GM08714 (cell line): Measurements from ENCODE around the gene GPR180.
"Not testable (repeated sequence)": the region's sequence is repeated elsewhere in the genome, so short reads cannot be mapped to it uniquely, and the experiment has no call there.

Experiments used
- H3K4me3 ChIP-seq: fragments of 200-500 bp; sonication (Bioruptor generic); 2 replicates; pipeline ENCODE4 v1.5.1; 2014; ENCODE audit warnings: mild to moderate bottlenecking, low read length, inconsistent platforms
- ZNF274 ChIP-seq: IDR thresholded peaks from 2 replicates; pipeline ENCODE4 v1.6.1; 2012; ENCODE audit warnings: mild to moderate bottlenecking, low read depth, low read length

GPR180 gene

DNA sequence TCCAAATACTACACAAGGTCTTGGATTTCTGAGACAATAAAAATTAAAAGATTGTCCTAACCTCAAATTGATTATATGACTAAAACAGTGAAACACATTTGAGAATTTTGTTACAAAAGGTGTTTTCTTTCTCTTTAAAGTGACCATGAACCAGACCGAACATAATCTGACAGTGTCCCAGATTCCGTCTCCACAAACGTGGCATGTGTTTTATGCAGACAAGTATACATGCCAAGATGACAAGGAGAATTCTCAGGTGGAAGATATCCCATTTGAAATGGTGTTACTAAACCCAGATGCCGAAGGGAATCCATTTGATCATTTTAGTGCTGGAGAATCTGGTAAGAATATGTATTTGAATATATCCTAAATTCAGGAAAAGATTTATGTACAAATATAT is 10.4 kb downstream of the GPR180 start:
- no peak for TF ChIP-seq ZNF274
- H3K4me3 ChIP-seq = no peak overlapping the region

DNA sequence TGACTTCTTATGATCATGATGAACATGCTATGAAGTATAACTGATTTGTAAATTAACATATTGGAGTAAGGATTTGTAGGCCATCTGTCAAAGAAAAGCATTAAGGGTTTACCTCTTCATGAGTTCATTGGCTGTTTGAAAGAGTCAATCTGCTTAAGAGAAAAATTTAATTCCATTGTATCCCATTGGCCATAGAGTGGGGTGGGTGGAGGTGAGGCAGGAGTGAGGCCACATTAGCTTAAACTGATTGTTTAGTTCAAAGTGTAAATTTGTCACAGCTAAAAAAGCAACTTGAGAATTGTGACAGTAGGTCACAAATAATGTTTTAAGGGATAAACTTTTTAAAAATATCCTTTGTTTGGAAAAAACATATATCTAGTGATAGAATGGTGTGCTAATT is 11.4 kb downstream of the GPR180 start:
- TF ChIP-seq ZNF274 = no peak

GRCh38 chr13:94617389-94618000 is 15.8 kb downstream of the GPR180 start:
- no peak overlapping the region for H3K4me3 ChIP-seq
- TF ChIP-seq ZNF274 = no peak

More for the DNA sequence above, 11.4 kb downstream of the GPR180 start:
- H3K4me3 ChIP-seq = no peak overlapping the region

DNA sequence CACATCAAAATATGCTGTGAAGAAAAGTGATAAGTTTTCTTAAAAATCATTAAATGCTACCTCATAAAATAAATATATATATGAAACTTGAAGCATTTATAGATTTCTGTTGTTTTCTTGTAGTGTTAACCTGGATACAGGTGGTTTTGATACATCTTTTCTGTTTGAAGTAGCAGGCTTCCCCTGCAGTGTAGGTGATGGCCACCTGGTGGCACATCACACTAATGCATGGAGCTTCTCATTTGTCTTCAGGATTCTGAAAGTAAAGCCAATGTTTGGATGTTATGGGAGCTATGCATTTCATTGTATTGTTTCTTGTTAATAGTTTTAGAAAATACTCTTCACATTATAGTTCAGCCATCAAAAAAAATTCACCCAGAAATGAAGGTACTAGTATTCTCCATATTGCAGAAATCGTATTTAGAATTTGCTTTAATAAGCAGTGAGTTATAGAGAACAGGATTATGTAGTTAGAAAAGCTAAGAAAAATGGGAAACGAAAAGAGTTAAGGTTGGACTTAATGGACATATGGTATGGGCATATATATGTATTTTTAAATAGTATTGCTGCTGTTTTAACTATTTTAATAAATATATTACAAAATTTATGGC is 18.7 kb downstream of the GPR180 start:
- H3K4me3 ChIP-seq = no peak overlapping the region
- TF ChIP-seq ZNF274 = no peak

DNA sequence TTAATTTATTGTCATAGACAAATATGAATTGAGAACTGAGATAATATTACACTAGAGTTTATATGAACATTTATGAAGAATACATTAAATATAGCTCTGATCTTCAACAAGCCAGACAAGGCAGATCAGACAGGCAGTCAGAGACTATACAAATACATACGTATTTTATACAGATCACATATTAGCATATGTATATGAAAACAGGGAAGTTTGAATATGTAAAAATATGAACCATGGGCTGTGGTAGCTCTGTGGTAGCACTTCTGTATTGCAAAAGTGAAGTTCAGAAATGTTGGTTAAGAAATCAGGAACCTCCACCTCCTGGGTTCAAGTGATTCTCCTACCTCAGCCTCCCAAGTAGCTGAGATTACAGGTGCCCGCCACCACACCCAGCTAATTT is 20.7 kb downstream of the GPR180 start:
- no peak overlapping the region for H3K4me3 ChIP-seq
- no peak for TF ChIP-seq ZNF274

DNA sequence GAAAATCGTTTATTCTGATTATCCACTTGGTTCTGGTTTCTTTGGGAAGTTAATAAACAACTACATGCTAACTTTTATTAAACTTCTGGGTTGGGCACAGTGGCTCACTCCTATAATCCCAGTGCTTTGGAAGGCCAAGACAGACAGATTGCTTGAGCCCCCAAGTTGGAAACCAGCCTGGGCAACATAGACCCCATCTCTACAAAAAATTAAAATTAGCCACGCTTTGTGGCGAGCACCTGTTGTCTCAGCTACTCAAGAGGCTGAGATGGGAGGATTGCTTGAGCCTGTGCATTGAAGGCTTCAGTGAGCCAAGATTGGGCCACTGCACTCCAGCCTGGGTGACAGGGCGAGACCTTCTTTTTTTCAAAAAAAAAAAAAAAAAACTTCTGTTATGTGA is 21.7 kb downstream of the GPR180 start:
- H3K4me3 ChIP-seq = no peak overlapping the region
- TF ChIP-seq ZNF274 = no peak

- H3K4me3 ChIP-seq = no peak overlapping the region
- no peak for TF ChIP-seq ZNF274
Measured at GRCh38 chr13:94630858-94631257, 29.2 kb downstream of the GPR180 start.

DNA sequence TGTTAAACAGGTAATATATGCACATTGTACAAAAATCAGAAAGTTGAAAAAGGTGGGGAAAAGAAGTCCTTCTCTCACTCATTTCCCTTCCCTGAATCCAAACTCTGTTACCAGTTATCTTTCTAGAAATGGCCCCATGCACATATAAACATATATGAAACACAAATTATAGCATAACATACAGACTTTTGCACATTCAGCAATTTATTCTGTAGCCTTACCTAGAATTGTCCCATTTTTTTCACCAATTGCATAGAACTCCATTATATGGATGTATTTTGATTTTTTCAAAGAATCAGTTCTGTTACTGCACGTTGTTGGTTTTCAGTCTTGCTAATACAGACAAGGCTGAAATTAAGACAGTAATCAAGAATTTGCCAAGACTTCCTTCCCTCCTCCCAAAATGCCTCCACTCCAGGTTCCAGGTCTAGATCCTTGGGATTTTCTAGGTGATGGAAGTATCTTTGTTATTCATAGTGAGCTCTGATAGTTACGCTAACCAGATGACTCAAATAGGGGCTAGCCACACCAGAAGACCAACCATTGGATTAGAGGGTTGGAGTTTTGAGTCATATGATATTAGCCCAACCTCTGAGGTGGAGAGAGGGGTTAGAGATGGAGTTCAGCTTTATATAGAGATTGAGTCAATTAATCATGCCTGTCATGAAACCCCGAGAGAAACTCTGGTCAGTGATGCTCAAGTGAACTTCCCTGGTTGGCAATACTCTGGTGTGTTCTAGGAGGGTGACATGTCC is 30.7 kb downstream of the GPR180 start:
- TF ChIP-seq ZNF274 = no peak
- H3K4me3 ChIP-seq = no peak overlapping the region

DNA sequence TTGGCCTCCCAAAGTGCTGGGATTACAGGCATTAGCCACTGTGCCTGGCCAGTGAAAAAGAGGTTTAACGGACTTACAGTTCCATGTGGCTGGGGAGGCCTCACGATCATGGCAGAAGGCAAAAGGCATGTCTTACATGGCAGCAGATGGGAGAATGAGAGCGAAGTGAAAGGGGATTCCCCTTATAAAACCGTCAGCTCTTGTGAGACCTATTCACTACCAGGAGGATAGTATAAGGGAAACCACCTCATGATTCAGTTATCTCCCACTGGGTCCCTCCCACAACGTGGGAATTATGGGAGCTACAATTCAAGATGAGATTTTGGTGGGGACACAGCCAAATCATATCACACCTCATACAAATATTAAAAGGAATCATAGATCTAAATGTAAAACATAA is 34.4 kb downstream of the GPR180 start:
- H3K4me3 ChIP-seq = not testable (repeated sequence)

DNA sequence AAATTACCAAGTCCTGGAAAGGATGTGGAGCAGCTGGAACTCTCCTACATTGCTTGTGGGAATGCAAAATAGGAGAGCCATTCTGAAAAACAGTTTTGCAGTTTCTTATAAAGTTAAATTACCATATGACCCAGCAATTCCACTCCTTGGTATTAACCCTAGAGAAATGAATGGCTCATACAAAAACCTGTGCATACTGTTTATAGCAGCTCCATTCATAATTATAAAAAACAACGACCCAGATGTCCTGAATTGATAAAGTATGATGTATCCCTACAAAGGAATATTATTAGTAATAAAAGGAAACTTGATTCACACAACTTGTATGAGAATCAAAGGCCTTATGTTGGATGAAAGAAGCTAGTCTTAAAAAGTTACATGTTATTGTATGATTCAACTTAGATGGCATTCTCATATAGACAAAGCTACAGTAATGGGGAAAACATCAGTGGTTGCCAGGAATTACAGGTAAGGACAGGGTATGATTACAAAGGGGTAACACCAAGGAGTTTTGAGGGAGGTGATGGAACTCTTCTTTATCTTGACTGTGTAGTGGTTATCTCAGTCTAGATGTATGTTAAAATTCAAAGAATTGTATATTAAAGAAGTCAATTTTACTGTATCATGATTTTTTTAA is 35.4 kb downstream of the GPR180 start:
- no peak for TF ChIP-seq ZNF274
- no peak overlapping the region for H3K4me3 ChIP-seq

DNA sequence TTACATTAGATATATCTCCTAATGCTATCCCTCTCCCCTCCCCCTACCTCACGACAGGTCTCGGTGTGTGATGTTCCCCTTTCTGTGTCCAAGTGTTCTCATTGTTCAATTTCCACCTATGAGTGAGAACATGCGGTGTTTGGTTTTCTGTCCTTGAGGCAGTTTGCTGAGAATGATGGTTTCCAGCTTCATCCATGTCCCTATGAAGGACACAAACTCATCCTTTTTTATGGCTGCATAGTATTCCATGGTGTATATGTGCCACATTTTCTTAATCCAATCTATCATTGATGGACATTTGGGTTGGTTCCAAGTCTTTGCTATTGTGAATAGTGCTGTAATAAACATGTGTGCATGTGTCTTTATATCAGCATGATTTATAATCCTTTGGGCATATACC is 36.0 kb downstream of the GPR180 start:
- H3K4me3 ChIP-seq = not testable (repeated sequence)

GRCh38 chr13:94640721-94641120 is 39.1 kb downstream of the GPR180 start:
- no peak for TF ChIP-seq ZNF274

GRCh38 chr13:94641409-94641941 is 39.8 kb downstream of the GPR180 start:
- TF ChIP-seq ZNF274 = no peak

More at GRCh38 chr13:94640721-94641120, 39.1 kb downstream of the GPR180 start:
- no peak overlapping the region for H3K4me3 ChIP-seq

DNA sequence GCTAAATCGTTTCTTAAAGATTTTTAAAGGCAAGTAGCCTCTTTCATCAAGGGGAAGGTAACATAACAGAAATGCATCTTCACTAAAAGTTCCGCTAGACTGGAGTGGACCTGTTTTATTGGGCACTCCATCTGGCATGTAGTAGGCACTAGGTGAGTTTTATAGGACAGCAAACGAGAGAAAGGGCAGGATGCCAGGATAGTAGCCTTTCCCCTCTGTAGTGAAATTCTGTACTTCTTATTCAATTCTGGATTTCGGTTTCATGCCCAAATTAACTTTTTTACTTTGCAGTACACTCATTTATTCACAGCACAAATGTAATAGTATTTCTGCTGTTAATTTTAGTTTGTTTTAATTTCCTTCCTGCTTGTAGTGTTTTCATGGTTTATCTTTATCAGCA is 45.2 kb downstream of the GPR180 start:
- no peak for TF ChIP-seq ZNF274

More at GRCh38 chr13:94641409-94641941, 39.8 kb downstream of the GPR180 start:
- H3K4me3 ChIP-seq = no peak overlapping the region

More for the DNA sequence above, 45.2 kb downstream of the GPR180 start:
- H3K4me3 ChIP-seq = no peak overlapping the region
